22Rv1 (cell line): ENCODE results near the gene CCDC90B.

ENCODE experiments used
- H3K27ac ChIP-seq: fragments of 450-650 bp; 2 replicates; pipeline ENCODE4 v1.5.1; 2017
- ZFX ChIP-seq: fragments of 450-650 bp; IDR thresholded peaks from 2 replicates; pipeline ENCODE4 v1.6.1; 2017; ENCODE audit warnings: antibody characterized with exemption, borderline replicate concordance
- TF ChIP-seq, protein P1 (sequence below): fragments of 450-650 bp; IDR thresholded peaks from 2 replicates; pipeline ENCODE4 v1.5.1; 2017; ENCODE audit warnings: mild to moderate bottlenecking

The CCDC90B gene, protein sequence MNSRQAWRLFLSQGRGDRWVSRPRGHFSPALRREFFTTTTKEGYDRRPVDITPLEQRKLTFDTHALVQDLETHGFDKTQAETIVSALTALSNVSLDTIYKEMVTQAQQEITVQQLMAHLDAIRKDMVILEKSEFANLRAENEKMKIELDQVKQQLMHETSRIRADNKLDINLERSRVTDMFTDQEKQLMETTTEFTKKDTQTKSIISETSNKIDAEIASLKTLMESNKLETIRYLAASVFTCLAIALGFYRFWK

DNA sequence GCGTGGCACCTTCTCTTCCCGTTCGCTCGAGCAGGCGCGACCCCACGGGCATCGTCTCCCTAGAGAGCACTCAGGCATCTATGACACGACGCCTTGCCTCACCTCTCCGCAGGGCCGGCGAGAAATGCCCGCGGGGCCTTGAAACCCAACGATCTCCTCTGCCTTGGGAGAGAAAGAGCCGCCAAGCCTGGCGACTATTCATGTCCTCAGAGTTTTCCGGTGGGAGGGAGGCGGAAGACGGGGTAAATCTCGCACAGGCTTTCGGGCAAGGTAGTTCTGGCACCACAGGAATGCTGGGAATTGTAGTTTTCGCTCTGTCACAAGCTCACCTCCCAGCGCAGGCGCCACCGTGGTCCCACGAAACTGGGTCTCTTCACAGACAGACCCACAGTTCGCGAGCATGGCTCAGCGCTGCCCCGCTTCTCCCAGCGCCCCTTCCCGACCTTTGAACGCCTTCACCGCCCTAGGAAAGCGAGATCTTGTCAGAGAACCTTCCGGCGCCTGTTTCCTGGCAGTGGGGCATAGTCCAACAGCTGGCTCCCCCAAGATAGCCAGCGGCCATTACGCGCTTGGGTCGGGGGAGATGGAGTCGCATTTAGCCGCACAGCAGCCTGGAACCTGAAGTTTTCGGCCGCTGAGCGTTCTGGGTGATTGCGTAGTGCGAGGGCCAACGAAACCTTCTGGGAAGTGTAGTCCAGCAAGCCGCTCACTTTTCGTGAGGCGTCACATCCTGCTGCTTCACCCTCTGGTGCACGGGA lies at the start of gene CCDC90B:
Gene CCDC90B (minus strand): TSS at position 597 of the 758 bp plus-strand sequence. CDS start 395 bp downstream, at position 202.
- H3K27ac ChIP-seq = peak within 1 kb of the TSS; percentile 88
- no peak for TF ChIP-seq ZFX
- TF ChIP-seq, protein P1, sequence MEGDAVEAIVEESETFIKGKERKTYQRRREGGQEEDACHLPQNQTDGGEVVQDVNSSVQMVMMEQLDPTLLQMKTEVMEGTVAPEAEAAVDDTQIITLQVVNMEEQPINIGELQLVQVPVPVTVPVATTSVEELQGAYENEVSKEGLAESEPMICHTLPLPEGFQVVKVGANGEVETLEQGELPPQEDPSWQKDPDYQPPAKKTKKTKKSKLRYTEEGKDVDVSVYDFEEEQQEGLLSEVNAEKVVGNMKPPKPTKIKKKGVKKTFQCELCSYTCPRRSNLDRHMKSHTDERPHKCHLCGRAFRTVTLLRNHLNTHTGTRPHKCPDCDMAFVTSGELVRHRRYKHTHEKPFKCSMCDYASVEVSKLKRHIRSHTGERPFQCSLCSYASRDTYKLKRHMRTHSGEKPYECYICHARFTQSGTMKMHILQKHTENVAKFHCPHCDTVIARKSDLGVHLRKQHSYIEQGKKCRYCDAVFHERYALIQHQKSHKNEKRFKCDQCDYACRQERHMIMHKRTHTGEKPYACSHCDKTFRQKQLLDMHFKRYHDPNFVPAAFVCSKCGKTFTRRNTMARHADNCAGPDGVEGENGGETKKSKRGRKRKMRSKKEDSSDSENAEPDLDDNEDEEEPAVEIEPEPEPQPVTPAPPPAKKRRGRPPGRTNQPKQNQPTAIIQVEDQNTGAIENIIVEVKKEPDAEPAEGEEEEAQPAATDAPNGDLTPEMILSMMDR = peak; percentile 72

DNA sequence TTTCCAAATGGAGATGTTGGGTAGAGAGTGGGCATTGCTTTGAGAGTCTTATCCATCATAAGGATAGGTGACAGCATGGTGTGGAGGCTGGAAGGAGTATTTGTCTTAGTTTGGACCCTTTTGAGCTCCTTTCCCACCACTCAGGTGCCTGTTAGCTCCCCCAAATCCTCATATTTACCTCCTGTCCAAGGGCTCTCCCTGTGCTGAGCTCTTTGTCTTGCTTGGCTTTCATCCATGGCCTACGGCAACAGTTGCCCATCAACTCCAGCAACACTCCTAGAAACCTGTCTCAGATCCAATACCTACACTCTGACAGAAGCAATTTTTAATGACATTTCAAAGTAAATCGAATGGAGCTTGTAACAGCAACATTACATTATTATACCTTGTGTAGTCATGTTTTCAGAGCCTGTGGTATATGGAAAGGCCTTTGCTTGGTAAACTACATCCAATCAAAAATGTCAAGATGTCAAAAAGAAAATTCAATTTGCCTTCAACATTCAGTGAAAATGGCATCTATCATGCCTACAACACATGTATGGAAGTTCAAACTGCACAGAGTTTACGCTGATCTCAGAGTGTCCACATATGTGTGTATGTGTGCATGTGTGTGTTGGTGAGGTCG lies 49.4 kb upstream of the CCDC90B start:
- no peak for TF ChIP-seq ZFX
- TF ChIP-seq, protein P1 = no peak
- no peak overlapping the region; the same call in 1 of the 2 replicates for H3K27ac ChIP-seq

DNA sequence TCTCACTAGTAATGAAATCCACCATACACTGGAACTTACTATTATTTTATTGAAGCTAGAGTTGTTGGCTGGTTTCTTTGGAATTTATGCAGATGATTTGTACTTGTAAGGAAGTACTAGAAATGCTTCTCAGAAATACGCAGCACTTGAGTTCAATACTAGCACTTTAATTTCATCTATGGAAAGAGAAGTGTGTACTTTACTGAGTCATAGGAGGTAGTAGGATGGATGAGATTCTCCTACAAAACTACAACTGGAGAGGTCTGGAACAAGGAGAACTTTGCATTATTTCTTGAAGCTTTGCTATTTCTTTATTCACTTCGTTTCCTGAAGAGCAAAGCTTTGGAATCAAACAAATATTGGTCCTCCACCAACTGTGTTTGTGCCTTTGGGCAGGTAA lies 44.1 kb upstream of the CCDC90B start:
- TF ChIP-seq ZFX = no peak
- TF ChIP-seq, protein P1 = no peak
- H3K27ac ChIP-seq = no peak overlapping the region

DNA sequence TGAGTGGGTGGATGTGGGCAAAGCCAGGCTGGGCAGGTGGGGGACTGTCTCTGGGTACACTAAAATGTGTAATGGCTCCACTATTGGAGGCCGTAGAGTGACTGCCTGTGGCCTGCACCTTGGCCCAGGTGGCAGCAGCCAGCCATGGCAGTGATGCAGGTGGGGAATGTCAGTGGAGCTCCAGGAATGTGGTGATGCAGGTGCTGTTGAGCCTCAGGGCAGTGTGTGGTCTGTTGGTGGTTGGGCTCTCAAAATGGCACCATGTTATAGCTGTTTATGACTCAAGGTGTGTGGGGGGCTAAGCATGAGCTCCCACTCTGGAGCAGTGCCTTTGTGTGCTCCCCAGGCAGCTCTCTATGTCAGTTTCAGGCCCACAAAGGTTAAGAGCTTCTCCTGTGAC lies 40.2 kb upstream of the CCDC90B start:
- no peak overlapping the region for H3K27ac ChIP-seq
- TF ChIP-seq, protein P1 = no peak
- no peak for TF ChIP-seq ZFX

DNA sequence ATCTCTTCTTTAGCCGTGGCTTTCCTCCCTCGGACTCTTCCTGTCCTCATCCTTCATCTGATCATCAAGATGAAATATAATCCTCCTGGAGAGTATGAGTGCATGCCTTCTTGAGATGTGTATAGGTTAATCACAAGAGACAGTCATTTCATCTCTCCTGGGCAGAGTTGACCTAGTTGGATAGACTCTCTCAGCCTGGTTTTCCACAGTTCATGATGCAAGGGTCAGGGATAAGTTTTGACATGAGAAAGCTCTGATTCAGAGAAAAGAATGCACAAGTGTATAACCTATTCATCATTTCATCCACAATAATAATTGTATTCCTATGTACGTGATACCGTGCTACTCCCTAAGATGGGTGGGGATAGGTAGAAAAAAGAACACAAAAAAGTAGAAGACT lies 33.2 kb upstream of the CCDC90B start:
- no peak overlapping the region for H3K27ac ChIP-seq
- no peak for TF ChIP-seq ZFX
- TF ChIP-seq, protein P1 = no peak

DNA sequence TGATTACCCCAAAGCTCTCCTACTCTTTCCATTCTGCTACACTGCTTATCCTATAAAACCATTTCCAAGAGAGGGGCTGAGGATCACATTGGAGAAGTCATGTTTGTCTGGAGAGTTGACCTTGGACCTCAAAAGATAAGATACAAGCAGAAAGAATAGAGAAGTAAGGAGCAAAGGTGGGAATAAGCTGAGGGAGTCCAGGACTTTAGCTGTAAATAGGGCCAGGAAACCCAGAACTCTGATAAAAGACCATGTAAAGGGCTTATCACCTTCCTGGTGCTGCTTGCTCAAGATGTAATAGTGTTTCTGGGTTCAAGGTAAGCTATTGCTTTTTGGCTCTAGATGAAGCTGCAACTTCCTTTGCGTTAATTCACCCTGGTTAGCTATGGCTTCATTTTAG lies 32.8 kb upstream of the CCDC90B start:
- no peak overlapping the region for H3K27ac ChIP-seq
- TF ChIP-seq ZFX = no peak
- TF ChIP-seq, protein P1 = no peak
